GM21786 (cell line): ENCODE data around the gene ARAP3.
A peak's percentile ranks its signal among the peaks of the same experiment; 100 is the strongest.

ENCODE experiments used
- ATAC-seq: cut with Tn5 transposase; IDR thresholded peaks from one replicate; pipeline ENCODE4 v1.9.1; 2021; ENCODE audit not compliant: unreplicated experiment

The ARAP3 gene

GRCh38 chr5:141701360-141702119 is 19.5 kb upstream of the ARAP3 start:
- peak; percentile 76 for ATAC-seq

GRCh38 chr5:141697586-141697985 is 15.6 kb upstream of the ARAP3 start:
- no peak for ATAC-seq

- no peak for ATAC-seq
Observed at GRCh38 chr5:141696431-141696830, 14.4 kb upstream of the ARAP3 start.

GRCh38 chr5:141695627-141696215 is 13.7 kb upstream of the ARAP3 start:
- no peak for ATAC-seq

GRCh38 chr5:141694479-141694878 is 12.4 kb upstream of the ARAP3 start:
- no peak for ATAC-seq

GRCh38 chr5:141692919-141693725 is 11.1 kb upstream of the ARAP3 start:
- ATAC-seq: no peak

GRCh38 chr5:141692533-141692888 is 10.5 kb upstream of the ARAP3 start:
- no peak for ATAC-seq

GRCh38 chr5:141691867-141692532 is 10.0 kb upstream of the ARAP3 start:
- ATAC-seq: peak; percentile 88

- no peak for ATAC-seq
Observed at GRCh38 chr5:141691286-141691866, 9.3 kb upstream of the ARAP3 start.

GRCh38 chr5:141686648-141687416 is 4.8 kb upstream of the ARAP3 start:
- no peak for ATAC-seq

GRCh38 chr5:141685591-141685990 is 3.6 kb upstream of the ARAP3 start:
- no peak for ATAC-seq

- no peak for ATAC-seq
Observed at GRCh38 chr5:141683596-141684141, 1.6 kb upstream of the ARAP3 start.

GRCh38 chr5:141681295-141681694 is 735 bp downstream of the ARAP3 start:
- no peak for ATAC-seq

- ATAC-seq: no peak
Observed at GRCh38 chr5:141680751-141681201, 1.3 kb downstream of the ARAP3 start.

GRCh38 chr5:141680178-141680577 is 1.9 kb downstream of the ARAP3 start:
- ATAC-seq: no peak

GRCh38 chr5:141677415-141677814 is 4.6 kb downstream of the ARAP3 start:
- ATAC-seq: no peak

GRCh38 chr5:141675672-141676071 is 6.4 kb downstream of the ARAP3 start:
- no peak for ATAC-seq

- ATAC-seq: no peak
Observed at GRCh38 chr5:141674747-141675146, 7.3 kb downstream of the ARAP3 start.

- ATAC-seq: no peak
Observed at GRCh38 chr5:141672841-141673813, 8.9 kb downstream of the ARAP3 start.
